T-helper 2 cell treated with Interferon-gamma antibody and Interleukin-4, amounts not matched to agents 5 μg/mL and 100 μg/mL, for 36 hours (primary cell): ENCODE measurements around the gene SP5.

Experiments used
- DNase-seq: peaks from one replicate; pipeline ENCODE4 v3.0.0; 2021; ENCODE audit warnings: low spot score
- H3K27ac Mint-ChIP-seq: one replicate; pipeline ENCODE4 v1.8.0; 2021; ENCODE audit warnings: mild to moderate bottlenecking, mixed read lengths
- H3K27me3 Mint-ChIP-seq: one replicate; pipeline ENCODE4 v1.8.0; 2021; ENCODE audit warnings: low read depth, mixed read lengths
- H3K36me3 Mint-ChIP-seq: one replicate; pipeline ENCODE4 v1.8.0; 2021; ENCODE audit warnings: low read depth, mixed read lengths
- H3K4me1 Mint-ChIP-seq: one replicate; pipeline ENCODE4 v1.8.0; 2021; ENCODE audit warnings: low read depth, mixed read lengths
- H3K4me3 Mint-ChIP-seq: one replicate; pipeline ENCODE4 v1.8.0; 2022; ENCODE audit warnings: mild to moderate bottlenecking, moderate library complexity, mixed read lengths
- H3K9me3 Mint-ChIP-seq: one replicate; pipeline ENCODE4 v1.8.0; 2021; ENCODE audit warnings: mixed read lengths

The SP5 gene

GRCh38 chr2:170766693-170767092, 51.6 kb downstream of the SP5 start:
- H3K4me1 Mint-ChIP-seq, result peaks cover 13% of the 10 kb centered on the region
- no peaks in the 10 kb centered on the region for H3K36me3 Mint-ChIP-seq
- no peak overlapping the region for H3K4me3 Mint-ChIP-seq
- H3K27ac Mint-ChIP-seq, result no peak overlapping the region
- DNase-seq, result no peak
- peaks cover 10% of the 10 kb centered on the region for H3K27me3 Mint-ChIP-seq
- no peaks in the 10 kb centered on the region for H3K9me3 Mint-ChIP-seq
